HG03460 (cell line): ENCODE measurements around the gene SLC4A2.

Experiments
- ATAC-seq: cut with Tn5 transposase; IDR thresholded peaks from one replicate; pipeline ENCODE4 v1.9.1; 2021; ENCODE audit not compliant: unreplicated experiment

The SLC4A2 gene

DNA sequence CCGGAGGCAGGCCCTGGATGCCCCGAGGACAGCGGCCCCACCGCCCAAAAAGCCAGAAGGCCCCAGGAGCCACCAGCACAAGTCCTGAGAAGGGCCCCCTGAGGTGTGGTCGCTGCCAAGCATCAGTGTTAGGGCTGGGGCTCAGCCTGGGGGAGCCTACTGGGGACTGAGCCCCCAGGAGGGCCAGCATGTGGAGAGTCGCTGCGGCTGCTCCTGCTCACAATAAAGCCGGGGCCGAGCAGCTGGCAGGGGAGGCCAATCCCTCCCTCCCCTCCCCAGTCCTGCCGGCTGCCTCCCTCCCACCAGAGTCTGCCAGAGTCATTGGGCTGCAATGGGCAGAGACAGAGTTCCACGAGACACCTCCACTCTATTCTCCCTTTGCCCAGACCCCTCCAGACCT is 14.1 kb upstream of the SLC4A2 start:
- no peak for ATAC-seq

DNA sequence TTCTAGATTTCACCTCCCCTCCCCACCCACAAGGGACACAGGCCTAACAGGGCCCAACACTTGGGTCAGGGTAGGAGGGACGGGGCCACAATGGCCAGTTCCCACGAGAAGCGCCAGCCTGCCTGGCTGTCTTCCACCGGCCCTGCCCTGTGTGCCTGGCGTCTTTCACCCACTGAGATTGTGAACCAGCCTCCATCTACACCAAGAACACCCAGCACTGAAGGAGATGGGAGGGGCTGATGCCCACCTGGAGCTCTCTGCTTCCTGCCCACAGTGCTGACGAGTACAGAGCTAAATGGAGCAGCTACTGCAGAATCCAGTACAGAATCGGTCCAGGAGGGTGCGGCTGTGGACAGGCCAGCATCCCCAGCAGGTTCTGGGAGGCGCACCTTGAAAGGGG is 13.4 kb upstream of the SLC4A2 start:
- no peak for ATAC-seq

DNA sequence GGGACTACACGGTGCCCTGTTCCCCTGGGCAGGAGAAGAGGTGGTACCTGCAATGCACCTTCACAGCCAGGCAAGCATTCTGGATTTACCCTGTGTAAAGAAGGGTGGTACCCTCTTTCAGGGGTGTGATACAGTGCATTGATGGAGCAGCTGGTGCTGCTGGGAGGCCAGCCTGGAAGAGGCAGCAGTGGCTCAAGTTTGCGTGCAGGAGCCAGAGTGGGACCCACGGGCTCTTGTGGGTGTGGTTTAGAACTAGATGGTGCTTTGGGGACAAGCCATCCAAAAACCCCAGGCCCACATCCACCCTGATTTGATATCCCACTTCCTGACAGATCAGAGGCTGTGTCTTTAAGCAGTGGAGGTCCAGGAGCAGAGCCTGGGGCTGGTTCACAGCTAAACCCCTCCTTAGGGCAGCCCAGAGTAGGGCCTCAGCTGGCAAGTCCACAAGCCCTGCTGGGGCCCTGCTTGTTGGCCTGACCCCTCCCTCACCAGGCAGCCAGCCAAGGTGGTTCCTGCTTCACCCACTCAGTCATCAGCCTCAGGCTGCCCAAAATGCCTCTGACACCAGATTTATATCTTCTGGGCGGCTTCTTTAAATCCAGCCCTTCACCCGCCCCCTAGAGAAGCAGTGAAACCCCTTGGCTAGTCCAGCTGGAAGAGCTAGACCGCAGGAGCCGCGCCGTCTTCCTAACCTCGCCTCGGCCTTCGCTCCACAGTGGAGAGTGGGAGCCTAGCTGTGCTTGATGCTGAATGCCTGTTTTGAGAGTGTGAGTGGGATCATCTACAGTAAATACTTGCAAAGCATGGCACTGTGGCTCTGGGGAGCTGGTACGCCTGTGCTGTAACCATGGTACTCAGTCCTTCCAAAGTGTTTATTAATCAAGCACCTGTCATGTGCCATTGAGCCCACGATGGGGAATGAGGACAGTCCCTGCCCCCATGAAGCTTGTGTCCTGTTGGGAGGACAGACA is 12.5 kb upstream of the SLC4A2 start:
- ATAC-seq = no peak

DNA sequence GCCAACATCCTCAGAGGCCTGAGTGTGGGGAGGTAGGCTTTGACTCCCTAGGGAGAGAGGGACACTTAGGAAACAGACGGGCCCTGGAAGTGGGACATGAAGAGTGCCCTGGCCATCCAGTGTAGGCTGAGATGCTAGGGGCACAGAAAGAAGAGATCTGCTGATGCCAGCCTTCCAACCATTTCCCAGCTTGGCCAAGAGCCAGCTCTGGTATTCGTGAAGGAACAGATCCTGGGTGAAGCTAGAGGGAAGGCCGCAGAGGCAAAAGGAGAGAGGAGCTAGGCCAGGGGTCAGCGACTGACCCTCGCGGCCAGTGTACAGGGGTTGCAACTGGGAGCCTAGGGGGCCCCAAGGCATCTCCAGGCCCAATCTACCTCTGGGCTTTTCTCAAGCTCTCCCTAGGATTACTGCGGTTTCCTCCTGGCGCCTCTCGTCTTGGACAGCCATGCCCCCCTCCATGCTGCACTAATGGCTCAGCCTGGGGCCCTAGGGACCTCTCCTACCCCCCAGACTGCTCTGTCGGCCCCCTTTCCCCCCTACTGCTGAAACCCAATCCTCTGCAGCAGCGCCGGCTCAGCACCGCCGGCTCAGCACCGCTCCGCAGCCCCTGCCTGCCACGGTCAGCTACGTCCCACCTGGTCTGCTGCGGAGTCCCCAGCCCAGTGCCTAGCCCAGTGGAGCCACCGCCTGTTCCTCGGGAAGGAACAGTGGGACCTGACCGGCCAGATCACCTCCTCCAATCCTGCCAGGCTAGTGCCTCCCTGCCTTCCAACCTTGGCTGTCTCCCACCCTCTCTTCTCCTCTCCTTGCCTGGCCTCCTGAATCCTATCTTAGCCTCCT is 11.2 kb upstream of the SLC4A2 start, which contains the start of gene ASIC3:
ASIC3 (plus strand) TSS at position 556 of the 840 bp plus-strand sequence. CDS start 355 bp downstream, outside the sequence.
- no peak for ATAC-seq

DNA sequence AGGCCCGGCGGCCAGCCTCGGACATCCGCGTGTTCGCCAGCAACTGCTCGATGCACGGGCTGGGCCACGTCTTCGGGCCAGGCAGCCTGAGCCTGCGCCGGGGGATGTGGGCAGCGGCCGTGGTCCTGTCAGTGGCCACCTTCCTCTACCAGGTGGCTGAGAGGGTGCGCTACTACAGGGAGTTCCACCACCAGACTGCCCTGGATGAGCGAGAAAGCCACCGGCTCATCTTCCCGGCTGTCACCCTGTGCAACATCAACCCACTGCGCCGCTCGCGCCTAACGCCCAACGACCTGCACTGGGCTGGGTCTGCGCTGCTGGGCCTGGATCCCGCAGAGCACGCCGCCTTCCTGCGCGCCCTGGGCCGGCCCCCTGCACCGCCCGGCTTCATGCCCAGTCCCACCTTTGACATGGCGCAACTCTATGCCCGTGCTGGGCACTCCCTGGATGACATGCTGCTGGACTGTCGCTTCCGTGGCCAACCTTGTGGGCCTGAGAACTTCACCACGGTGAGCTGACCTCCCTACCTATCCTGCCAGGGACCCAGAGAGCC is 10.4 kb upstream of the SLC4A2 start:
- no peak for ATAC-seq

DNA sequence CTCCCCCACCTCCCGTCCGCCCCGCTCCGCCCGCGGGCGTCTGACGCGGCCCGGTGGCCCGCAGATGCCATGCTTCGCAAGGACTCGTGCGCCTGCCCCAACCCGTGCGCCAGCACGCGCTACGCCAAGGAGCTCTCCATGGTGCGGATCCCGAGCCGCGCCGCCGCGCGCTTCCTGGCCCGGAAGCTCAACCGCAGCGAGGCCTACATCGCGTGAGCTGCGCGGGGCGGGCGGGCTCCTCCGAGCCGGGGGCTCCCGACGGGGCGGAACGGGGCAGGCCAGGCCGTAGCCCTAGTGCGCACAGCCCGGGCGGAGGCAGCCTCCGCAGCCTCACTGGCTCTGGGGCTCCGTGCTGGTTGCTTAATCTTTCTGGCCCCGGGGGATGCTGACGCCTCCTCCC is 8.3 kb upstream of the SLC4A2 start:
- no peak for ATAC-seq

DNA sequence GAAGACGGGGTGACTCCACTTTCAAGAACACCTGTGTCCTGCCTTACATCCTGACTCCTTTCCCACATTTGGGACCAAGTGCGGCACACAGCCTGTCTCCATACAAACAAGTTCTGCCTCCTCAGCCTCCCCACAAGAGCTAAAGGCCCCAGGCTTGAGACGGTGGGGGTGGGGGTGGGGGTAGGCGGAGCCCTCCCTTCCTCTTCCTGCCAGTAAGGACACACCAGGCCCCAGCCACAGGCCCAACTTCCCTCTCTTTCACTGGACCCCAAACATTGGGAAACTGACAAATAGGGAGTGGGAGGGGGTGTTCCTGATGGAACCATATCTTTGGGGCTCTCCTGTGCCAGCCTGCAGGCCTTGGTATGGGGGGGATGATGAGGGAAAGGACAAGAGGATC is 6.3 kb upstream of the SLC4A2 start:
- no peak for ATAC-seq

DNA sequence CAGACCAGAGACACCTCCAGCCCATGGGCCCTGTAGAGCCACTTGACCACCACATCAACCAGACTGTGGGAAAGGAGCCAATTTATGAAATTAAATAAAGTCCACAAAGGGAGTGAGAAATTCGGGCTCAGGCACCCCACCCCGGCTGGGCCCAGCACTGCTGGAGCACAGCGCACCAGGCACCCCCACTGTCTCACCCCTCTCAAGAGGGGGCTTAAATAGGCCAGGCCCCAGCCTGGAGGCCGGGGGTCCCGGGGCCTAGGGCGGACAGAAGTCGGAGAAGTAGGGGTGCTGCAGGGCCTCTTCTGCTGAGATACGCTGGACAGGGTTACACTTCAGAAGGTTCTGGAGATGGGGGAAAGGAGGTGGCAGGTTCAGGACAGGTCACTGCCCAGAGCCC is 5.6 kb upstream of the SLC4A2 start:
- no peak for ATAC-seq

DNA sequence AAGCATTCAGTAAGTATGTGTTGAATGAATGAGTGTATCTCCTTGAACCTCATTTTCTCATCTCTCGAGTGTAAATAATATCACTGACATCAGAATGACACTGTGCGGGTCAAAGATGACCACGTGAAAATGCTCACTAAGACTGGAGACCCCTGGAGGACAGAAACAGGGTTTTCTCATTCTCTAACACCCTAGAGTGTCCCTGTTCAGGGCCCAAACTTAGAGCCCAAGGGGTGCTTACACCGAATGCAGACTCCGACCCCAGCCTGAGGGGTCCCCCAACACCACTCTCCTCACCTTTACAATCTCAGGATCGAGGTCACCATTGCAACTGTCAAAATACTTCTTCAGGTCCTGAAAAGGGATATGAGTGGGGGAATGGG is 3.1 kb upstream of the SLC4A2 start:
- ATAC-seq = no peak

DNA sequence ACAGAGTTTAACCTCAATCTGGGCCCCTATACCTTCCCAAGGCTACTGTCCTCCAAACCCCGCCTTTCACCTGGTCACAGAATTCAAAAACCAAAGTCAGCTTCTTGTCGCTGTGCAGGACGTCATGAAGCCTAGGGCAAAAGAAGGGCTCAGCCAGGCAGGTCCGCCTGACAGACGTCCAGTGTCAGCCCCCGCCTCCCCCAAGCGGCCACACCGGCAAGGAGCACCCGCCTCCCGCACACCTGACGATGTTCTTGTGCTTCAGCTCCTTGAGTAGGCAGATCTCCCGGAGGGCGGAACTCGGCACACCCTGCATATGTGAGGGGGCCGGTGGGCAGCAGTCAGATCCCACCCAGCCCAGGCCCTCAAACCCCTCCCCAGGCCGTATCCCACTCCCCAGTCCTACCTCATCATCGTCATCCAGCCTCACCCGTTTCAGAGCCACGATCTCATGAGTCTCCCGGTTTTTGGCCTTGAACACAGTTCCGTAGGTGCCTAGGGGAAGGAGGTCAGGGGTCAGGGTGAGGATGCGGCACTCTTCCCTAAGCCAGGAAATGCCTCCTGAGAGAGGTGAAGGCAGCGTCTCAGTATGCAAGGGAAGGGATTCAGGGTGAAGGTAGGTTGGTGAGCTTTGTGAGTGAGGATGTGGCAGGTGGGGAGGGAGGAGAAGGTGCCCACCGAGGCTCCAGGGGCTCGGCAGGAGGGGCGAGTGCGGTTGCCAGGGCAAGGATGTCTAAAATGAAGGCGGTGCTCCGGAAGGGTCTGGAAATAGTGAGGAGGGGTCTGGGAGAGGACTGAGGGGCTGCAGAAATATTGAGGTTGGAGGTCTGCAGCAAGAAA is 2.5 kb upstream of the SLC4A2 start:
- no peak for ATAC-seq

DNA sequence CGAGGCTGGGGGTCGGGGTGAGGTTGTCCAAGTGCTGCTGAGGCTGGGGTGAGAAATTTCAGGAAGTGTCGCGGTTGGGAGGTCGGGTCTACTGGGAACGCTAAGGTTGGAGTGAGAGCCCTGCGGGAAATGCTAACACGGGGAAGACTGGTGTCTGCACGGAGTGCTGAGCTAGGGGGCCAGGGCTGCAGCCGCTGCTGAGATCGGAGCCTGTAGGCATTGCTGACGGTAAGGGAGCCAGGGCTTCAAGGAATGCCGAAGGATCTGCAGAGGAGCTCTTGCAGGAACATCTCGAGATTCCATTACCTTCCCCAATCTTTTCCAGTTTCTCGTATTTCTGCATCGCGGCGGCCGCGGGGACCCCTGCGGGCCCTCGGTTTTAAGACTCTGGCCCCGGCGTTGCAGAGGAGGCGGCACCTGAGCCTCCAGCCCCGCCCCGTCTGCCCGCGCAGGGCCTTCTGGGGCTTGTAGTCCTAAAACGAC is 1.8 kb upstream of the SLC4A2 start, which contains the start of gene CDK5:
CDK5 (minus strand) TSS at position 392 of the 483 bp plus-strand sequence; CDS start at position 343, 49 bp downstream.
- ATAC-seq = peak; percentile 1

DNA sequence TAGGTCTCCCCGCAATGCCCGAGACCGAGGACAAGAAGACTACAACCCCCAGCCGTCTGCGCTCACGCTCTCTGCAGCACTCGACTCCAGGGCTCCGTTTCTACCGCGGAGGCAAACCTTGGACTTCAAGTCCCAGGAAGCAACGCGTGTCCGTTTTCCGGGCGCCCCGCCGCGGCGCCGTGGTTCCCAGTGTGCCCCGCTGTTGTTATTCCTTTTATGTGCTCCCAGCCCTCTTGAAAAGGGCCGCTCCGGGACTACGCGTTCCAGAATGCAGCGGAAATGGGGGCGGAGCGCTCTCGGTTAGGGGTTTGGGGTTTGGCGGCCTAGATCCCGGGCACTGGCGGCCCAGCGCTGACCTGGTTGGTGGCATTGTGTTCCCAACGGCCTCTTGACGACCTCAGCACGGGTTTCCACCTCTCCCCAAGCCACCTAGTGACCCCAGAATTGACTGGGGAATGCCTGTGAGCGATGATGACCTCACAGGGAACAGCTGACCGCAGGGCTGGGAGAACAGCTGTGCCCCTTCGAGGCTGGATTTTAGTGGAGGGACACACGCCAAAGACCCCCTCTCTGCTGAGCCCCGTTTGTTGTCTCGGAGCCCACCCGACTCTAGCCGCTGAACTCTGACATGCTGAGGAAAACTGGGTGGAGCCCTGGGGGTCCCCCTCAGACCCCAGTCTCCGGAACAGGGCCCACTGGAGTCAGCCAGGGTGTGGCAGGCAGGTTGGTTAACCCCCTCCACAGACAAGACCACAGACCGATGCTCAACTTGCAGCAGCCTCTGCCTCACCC is 1.2 kb upstream of the SLC4A2 start:
- ATAC-seq = peak; percentile 88

DNA sequence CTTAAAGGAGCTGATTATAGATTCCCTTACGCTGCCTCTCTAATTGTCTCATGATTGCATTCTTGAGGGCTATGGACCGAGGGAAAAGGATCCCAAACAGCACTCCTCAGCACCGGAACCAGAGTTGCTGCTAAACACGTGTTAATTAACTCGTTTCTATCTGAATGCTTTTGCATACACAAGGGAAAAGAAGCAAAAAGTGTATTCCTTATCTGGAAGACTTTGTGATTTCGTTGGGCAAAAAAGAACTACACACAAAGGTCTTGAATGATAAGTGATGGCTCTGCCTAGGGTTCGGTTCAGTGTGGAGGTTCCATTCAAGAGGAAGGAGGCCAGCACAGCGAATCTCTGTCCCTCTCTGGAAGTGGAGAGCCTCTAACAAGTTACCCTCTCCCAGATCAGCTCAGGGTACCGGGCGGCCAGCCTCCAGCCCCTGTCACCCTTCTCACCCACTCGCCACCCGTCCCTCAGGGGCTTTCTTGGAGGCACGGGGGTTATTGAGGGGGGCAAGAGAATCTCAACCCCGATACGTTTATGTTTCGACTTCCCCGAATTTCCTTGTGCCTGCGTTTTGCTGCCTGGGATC is 515 bp upstream of the SLC4A2 start:
- no peak for ATAC-seq

DNA sequence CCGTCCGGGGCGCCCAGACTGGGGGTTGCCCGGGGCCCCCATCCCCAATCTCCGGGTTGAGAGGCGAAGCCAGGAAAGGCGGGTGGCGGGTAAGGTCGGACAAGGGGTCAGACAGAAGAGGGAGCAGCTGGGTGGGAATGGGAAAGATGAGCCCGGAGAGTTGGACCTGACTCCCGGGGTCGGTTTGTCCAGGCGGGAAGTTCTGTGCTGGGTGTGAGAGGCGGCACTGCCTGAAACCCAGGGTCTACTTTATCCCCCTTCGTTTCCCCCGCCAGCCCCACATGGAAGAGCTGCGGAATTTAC is 675 bp downstream of the SLC4A2 start:
- no peak for ATAC-seq

DNA sequence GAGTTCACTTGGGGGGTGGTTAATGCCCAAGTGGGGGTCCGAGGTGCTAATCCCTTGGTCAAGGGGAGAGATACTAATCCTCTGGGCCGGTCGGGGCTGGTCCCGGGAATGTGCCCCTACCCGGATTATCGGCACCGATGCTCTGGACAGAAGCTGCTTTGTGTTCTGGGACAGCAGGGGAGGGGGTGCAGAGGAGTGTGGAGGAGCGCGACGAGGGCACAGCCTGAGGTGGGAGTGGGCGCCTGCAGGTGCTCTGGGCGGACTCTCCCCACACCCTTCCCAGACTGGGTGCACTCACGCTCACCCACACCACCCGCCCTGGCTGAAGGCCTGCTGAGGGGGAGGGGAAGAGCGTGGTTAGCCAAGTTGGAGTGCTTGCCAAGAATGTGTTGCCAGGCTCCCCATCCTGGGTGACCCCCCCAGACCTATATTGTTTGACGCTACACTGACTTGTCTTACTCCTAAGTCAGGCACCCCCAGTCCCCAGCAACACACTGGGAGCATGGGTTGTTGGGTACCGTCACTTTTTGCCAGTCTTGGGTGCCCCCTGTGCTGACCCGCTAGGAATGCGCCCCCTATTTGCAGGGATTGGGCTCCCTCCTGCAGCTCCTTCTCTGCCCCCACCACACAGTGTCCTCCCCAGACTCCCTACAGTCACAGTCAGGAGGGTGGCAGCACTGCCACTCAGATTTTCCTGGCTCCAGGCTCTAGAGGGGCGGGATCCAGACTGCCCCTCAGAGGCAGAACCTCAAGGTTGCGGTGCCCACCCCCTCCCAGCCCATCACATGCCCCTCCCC is 1.2 kb downstream of the SLC4A2 start:
- ATAC-seq = no peak

DNA sequence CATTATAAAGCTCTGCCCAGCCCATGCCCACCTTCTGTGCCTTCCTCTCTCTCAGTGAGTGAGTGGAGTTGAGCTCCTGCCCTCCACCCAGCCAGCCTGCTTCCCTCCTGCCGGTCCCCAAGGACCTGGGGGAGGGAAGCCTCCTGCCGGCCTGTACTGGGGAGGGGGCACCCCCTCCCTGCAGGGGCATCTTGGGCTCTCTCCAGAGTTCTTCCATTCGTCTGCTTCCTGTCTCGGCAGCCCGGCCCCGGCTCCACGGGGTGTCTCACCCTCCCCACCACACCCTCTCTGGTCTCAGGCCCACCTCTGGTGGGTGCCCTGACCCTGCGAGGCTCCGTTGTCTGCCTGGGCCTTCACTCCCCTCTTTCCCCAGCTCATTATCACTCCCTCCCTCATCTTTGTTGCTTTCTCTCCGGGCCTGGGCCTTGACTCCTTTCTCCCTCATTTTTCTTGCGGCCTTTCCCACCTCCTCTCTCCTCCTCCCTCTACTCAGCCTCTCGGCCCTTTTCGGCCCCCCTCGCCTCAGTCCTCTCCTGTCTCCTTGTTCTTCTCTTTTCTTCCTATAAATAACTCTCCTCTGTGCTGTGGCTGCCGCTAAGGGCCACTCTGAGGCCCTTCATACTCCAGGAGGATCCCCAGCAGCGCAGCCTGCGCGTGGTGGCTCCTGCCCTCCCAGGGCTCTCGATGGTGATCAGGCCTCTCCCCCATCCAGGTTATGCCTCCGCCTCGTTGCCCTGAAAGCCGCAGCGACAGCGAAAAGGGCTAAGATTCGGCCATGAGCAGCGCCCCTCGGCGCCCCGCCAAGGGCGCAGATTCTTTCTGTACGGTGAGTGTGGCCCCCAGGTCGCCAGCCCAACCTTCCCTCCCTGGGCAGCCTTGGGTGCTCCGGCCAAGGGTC is 2.1 kb downstream of the SLC4A2 start:
- no peak for ATAC-seq

DNA sequence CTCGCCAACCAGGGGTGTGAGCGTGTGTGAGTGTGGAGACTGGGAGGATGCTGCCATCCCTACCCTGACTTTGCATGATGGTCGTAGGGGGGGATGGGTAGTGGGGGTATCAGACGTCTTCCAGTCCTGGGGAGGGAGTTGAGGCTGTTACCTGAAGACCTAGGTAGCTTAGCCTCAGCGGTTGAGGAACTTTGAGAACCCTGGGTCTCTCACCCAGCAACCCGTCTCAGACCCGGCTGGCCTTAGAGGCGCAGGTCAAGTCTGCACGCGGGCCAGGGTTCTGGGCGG is 2.7 kb downstream of the SLC4A2 start:
- ATAC-seq = no peak
